ENCODE measurements around the gene CEP164. TPM values are rescaled to one million over a fixed set of nuclear protein-coding genes. Genes with fewer than 3 reads are reported as not detected.

The CEP164 gene
- total RNA-seq, 4 donors from 2014 or later, result 3.4 to 9.2 (median 5.8) TPM

DNA sequence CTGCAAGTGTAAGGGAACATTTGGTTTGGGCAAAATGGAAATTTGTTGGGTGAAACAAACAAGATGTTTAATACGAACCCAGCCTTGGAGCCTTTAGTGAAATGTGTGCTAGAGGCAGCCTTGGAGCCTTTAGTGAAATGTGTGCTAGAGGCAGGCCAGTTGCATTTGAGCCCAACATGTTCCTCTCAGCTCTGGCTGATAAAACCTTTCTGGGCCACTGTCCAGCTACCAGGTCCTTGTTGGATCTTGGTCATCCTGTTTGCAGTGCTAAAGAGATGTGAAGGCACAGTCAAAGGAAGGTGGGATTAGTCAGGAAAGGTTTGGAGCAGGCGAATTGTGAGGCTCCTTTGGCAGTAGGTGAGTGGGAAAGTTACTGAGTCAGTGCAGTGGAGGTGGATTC is 48.9 kb downstream of the CEP164 start:
- H3K27ac ChIP-seq, result no peak overlapping the region
- H3K9me3 ChIP-seq, result no peaks in the 10 kb centered on the region
- in situ Hi-C loops (cut with MboI; ENCODE audit: low sequenced_read_pairs in 4 of 4) (no loop called here), intact Hi-C loops (cut with DNase I; ENCODE audit: low total_unique reads) (no loop called here)
- no peaks in the 10 kb centered on the region for H3K4me1 ChIP-seq
- no peak overlapping the region for H3K4me3 ChIP-seq
- peaks cover 0 to 15% of the 10 kb centered on the region in 2 donors for H3K36me3 ChIP-seq
- DNase-seq, result no peak
- H3K27me3 ChIP-seq, result no peaks in the 10 kb centered on the region
- TF ChIP-seq, protein P1, sequence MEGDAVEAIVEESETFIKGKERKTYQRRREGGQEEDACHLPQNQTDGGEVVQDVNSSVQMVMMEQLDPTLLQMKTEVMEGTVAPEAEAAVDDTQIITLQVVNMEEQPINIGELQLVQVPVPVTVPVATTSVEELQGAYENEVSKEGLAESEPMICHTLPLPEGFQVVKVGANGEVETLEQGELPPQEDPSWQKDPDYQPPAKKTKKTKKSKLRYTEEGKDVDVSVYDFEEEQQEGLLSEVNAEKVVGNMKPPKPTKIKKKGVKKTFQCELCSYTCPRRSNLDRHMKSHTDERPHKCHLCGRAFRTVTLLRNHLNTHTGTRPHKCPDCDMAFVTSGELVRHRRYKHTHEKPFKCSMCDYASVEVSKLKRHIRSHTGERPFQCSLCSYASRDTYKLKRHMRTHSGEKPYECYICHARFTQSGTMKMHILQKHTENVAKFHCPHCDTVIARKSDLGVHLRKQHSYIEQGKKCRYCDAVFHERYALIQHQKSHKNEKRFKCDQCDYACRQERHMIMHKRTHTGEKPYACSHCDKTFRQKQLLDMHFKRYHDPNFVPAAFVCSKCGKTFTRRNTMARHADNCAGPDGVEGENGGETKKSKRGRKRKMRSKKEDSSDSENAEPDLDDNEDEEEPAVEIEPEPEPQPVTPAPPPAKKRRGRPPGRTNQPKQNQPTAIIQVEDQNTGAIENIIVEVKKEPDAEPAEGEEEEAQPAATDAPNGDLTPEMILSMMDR (IDR thresholded peaks at IDR 0.05 in 4 of 5, conservative IDR thresholded peaks at IDR 0.05 in 1 of 5), result no peak
- no peak for TF ChIP-seq POLR2A (IDR thresholded peaks at IDR 0.05)
- ATAC-seq, result no peak

DNA sequence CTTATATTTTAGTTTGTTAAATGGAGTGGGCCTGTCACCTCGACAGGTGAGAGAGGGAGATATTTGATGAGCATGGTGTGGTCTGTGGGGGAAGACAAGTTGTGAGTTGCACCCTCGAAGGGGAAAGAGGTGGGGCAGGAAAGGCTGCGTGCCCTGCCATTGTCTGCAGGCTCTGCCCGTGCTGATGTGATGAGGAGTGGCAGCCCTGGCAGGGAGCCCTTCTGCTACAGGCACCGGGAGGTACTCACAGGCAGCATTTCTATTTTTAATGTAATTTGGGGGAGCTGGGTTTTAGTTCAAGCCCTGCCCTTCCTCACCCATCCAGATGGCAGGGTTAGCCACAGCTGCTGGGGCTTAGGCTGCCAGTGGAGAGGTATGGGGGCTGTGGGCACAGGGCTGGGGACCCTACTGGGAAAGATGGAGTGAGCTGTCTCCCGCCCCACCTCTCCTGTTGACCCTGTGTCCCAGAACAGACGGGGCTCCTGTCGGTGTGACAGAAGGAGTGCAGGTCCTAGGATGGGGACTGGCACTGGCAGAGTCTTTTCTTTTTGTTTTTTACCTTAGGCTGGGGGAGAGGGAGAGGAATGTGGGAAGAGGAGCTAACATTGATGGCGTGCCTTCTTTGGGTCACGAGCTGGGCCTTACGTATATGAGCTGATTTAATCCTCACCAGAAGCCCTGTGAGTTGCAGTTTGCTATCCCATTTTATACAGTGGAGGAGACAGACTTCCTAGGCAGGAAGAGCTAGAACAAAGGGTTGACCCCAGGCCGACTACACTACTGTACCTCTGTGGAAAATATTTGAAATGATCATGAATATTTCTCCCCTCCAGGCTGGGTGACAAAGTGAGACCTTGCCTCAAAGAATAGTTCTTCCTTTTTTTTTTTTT is 51.6 kb downstream of the CEP164 start:
- peaks cover 0 to 9% of the 10 kb centered on the region in 2 donors for H3K36me3 ChIP-seq
- ATAC-seq, result no peak

DNA sequence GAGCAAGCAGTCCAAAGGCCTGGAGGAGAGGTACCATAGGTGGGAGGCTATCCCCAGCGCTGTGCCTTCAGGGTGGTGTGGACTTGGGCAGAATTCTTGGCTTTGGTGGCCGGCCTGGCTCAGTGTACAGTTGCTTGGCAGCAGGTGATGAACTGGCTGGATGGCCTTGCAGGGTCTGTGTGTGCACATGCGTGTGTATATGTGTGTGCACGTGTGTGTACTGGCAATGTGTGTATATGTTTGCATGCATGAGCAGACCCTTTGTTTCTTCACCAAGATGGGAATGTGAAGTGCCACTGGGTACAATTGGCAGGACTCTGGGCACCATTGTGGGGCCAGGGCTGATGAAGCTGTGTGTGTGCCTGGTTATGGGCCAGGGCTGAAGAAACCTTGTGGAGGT is 53.0 kb downstream of the CEP164 start:
- Histone ChIP-seq H3K9me3 (no peaks in the 10 kb centered on the region), H3K27me3 (no peaks in the 10 kb centered on the region), H3K4me1 (no peaks in the 10 kb centered on the region), H3K27ac (no peak overlapping the region), H3K36me3 (peaks cover 0 to 9% of the 10 kb centered on the region in 2 donors), H3K4me3 (no peak overlapping the region)
- intact Hi-C loops (cut with DNase I; ENCODE audit: low total_unique reads), result no loop called here
- TF ChIP-seq, protein P1 (IDR thresholded peaks at IDR 0.05 in 4 of 5, conservative IDR thresholded peaks at IDR 0.05 in 1 of 5), result no peak
- TF ChIP-seq POLR2A (IDR thresholded peaks at IDR 0.05), result no peak
- no peak for ATAC-seq
- in situ Hi-C loops (cut with MboI; ENCODE audit: low sequenced_read_pairs in 4 of 4), result no loop called here
- no peak for DNase-seq

More for the DNA sequence above, 51.6 kb downstream of the CEP164 start:
- DNase-seq, result no peak
- Histone ChIP-seq H3K4me1 (no peaks in the 10 kb centered on the region), H3K27me3 (no peaks in the 10 kb centered on the region), H3K9me3 (no peaks in the 10 kb centered on the region), H3K4me3 (no peak overlapping the region), H3K27ac (no peak overlapping the region)
- no peak for TF ChIP-seq POLR2A (IDR thresholded peaks at IDR 0.05)
- TF ChIP-seq, protein P1 (IDR thresholded peaks at IDR 0.05 in 4 of 5, conservative IDR thresholded peaks at IDR 0.05 in 1 of 5), result no peak
- in situ Hi-C loops (cut with MboI; ENCODE audit: low sequenced_read_pairs in 4 of 4) (no loop called here), intact Hi-C loops (cut with DNase I; ENCODE audit: low total_unique reads) (no loop called here)

DNA sequence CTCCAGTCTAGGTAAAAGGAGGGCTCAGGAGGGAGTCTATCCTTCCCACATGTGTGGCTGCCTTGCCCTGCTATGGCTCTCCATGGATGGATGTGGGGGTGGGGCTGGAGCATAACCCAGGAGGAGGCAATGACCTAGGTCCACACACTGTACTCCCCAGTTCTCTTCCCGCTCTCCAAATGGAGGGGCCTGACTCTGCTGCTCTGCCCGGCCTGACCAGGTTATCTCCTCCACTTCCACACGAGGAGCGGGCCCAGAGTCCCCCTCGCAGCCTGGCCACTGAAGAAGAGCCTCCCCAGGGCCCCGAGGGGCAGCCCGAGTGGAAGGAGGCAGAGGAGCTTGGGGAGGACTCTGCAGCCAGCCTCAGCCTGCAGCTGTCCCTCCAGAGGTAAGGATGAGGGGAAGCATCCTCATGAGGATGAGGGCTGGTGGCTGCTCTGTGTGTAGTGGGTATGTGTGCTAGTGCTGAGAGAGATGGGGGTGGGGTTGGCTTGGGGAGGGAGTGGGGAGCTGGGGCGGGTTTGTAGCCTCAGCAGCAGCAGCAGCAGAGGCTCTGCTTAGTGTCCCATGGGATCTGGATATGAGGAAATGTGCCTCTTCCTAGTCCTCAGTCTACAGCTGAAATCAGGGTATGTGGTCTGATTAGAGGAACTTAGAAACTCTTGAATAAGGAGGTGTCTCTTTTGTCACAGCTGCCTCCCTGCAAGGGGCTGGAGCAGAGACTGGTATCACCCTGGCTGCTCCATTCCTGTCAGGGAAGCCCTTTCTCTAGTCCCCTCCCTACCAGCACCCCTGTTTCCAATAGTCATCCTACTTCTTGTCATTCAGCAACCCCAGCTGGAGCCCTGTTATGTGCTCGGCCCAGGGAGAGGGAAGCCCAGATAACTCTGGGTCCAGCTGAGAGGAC is 54.1 kb downstream of the CEP164 start:
- no peaks in the 10 kb centered on the region for H3K9me3 ChIP-seq
- no peak for ATAC-seq
- H3K4me1 ChIP-seq, result no peaks in the 10 kb centered on the region
- H3K27ac ChIP-seq, result no peak overlapping the region
- intact Hi-C loops (cut with DNase I; ENCODE audit: low total_unique reads), result no loop called here
- H3K4me3 ChIP-seq, result no peak overlapping the region
- DNase-seq, result no peak
- in situ Hi-C loops (cut with MboI; ENCODE audit: low sequenced_read_pairs in 4 of 4), result no loop called here
- TF ChIP-seq, protein P1 (IDR thresholded peaks at IDR 0.05 in 4 of 5, conservative IDR thresholded peaks at IDR 0.05 in 1 of 5), result no peak
- TF ChIP-seq POLR2A (IDR thresholded peaks at IDR 0.05), result no peak
- peaks cover 0 to 9% of the 10 kb centered on the region in 2 donors for H3K36me3 ChIP-seq
- H3K27me3 ChIP-seq, result no peaks in the 10 kb centered on the region

All from gastrocnemius medialis (tissue), 4 donors.